DMS53 (cell line): ENCODE data around the gene DDX20.
"Not testable (repeated sequence)": the region's sequence is repeated elsewhere in the genome, so short reads cannot be mapped to it uniquely, and the experiment has no call there.

Experiments used
- DNase-seq: peaks from one replicate; lab custom pipeline; 2025; lab: John Stamatoyannopoulos, UW

The DDX20 gene

DNA sequence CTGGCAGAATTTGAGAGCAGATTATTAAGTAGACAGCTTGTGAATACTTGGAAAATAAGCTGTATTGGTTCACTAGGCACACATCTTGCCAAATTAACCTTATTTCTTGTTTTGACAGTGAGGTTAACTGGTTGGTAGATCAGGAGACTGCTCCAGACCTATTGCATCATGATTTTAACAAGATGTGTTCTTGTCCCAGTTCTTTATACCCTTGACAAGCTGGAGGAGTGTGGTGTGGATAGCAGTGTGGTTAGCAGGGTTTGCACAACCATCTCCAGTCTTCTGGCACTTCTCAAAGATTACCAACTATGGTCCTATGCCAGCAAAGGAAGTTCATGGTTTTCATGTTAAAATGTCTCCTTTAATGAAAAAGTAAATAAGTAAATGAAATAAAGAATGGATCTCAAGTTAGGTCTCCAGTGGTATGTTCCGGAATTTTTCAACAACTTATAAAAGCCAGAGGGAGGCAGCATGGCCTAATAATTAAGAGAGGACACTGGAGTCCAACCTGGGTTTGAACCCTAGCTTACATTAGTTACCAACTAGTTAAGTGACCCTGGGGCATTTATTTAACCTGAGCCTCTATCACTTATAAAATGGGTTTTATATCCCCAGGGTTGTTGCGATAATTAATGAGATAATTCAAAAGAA lies 34.1 kb downstream of the DDX20 start:
- peak; percentile 26 for DNase-seq

DNA sequence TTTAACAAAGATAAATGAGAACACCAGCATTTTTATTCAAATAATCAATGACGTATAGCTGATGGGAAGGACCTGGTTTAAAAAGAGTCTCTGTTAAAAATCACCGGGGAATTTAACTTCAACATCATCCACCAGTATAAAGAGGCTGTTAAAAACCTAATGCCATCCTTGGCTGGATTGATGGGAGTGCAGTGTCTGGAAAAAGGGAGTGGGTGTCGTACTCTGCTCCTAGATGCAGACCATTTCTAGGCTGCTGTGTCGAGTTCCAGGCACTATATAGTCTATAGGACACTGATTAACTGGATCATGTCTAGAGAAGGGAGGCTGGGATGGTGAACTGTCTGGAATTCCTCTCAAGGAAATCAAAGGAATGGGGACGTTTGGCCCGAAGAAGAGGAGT lies 36.1 kb downstream of the DDX20 start:
- no peak for DNase-seq

DNA sequence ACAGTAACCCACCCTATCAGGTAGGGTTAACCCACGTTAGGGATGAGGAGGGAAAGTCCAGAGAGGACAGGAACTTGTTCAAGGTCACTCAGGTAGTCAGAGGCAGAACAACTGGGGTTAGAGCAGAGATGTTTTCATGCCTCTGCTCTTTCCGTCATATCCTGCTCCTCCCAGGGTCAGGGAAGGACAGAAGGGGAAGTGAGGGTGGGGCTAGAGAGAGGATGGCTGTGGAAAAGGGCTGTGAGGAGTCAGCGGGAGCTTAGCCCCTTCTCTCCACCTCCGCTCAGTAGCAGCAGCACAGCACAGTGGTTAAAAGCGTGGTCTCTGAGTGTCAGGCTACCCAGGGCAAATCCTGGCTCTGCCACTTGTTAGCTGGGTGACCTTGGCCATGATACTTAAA lies 36.5 kb downstream of the DDX20 start:
- DNase-seq = no peak

DNA sequence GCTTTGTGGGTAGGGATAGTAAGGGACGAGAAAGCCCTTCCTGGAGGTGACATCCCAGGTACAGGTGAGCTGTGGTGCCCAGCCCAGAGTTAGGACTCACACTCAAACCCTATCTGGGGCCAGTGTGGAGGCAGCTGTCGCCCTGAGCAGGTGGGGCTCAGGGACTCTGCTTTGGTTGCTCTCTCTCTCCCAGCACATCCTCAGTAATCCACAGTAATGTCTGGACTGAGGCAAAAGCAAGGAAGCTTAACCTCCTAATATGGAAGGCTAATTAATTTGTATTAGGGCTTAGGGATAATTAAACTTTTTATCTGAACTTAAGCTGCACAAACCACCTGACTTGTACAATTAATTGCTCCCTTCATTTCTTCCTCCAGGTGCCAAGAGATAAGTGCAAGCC lies 38.2 kb downstream of the DDX20 start:
- no peak for DNase-seq

DNA sequence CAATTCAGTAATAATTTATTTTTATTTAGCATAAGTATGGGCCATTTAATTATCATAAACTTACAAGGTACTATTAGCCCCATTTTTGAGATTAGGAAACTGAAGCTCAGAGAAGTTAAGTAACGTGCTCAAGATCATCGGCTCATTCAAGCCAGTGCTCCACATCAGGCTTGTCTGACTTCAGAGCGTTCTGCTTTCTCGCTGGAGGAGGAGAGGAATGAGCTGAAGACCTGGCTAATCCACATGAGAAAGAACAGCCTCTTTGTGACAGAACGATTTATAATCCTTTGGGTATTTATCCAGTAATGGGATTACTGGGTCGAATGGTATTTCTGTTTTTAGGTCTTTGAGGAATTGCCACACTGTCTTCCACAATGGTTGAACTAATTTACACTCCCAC lies 39.7 kb downstream of the DDX20 start:
- DNase-seq = no peak

DNA sequence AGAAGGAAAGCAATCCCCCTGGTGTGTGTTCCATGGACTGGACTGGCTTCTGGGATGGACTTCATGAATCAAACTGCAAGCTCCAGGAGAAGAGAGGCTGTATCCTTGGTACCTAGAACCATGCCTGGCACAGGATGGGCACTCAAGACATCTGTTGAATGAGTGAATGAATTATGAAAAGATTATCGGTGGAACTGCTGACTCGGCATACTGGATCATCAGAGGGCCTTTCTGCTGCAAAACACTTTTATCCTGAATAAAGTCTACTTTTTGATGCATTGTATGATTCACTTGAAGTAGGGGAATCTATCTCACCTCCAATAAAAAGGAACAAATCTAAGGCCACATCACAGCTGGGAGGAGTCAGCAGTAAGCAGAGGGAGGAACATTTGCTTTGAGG lies 42.9 kb downstream of the DDX20 start:
- no peak for DNase-seq

DNA sequence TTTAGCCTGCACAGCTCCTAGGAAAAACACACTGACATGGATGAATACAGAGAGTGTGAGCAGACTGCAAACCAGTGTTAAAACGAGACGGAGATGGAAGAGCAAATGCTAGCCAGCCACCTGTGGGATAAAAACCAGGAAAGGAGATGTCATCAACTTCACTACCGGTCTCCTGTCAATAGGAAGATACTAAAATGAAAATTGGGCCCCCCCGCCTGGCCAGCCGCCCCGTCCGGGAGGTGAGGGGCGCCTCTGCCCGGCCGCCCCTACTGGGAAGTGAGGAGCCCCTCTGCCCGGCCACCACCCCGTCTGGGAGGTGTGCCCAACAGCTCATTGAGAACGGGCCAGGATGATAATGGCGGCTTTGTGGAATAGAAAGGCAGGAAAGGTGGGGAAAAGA lies 44.0 kb downstream of the DDX20 start:
- not testable (repeated sequence) for DNase-seq

DNA sequence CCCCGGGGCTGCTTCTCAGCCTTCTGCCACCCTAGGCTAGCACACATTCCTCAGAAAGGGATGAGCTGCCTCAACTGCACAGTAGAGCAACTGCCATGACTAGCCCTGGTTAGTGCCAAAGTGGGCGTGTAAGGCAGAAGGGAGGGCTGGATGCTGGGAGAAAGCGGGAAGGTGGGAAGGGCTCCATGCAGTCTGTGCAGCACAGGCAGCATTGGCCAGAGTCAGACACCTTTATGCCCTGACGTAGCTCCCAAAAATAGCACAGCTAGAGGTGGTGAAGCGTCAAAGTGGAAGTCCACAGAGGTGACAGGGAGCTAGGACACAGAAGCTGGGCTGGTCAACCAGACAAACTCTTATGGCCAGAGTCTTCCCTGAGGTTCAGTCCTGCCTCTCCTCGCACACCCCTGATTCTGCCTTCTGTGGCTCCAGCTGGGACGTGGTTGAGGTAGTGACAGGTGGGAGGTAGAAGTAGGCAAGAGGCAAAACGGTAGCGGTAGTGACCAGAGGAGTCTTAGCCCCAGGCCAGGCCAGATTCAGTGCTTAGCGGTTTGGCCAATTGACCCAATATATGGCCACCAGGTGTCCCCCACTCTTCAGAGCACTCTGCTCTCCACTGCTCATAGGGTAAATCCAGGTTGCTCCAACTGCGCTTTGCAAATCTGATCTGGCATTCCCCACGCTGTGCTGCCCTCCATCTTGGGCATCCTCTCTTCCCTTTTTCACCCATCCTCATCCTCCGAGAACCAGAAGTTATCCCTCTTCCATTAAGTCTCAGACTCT lies 45.6 kb downstream of the DDX20 start:
- DNase-seq = peak; percentile 21

DNA sequence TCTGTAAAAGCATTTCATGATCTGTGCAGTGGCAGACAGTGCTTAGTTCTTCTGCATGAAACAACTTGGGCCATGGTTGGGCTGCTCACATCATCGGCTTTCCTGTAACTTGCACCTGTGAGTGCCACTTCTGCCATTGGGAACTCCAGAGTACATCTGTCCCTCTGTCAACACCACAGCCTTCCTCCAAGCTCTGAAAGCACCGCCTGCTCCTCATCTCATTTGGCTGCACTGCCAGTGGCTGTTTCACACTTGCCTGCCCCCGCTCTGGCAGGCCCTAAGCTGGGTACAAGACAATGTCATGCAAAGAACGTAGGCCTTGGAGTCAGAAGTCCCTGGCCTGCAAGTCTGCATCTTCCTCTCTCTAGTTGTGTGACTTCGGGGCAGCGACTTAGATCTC lies 46.4 kb downstream of the DDX20 start:
- DNase-seq = no peak

DNA sequence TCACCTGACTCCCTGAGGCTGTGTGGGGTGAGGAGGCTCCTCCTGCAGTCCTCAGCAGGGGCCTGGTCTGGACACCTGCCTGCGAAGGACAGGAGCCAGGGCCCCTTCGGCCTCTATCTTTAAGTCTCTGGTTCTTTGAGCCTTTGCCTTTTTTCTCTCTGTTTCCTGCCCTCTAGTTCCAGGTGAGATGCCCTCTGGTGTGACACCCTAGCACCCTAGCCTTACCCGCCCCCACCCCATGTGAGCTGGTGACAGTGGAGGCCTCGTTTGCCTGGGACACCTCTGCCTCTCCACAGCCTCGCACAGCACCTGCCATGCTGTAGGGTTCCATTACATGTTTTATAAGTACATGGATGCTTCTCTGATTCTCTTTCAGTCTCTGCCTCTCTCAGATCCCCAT lies 47.3 kb downstream of the DDX20 start:
- DNase-seq = no peak

DNA sequence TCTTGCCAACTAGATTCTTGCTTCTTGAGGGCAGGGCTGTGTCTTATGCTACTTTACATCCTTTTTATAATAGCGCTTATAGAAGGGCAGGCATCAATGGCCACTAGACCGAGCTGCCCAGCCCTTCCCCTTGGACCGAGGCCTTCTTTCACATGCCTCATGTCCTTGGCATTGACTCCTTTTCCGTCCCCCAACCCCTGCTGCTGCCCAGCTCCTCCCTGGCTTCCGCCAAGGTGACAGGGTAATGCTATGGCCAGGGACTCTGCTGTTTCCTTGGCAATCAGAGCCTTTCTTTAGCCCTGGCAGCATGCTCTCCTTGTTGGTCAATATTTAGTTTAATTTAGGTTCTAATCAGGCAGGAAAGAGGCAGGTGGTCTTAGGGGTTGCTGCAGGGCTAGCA lies 48.2 kb downstream of the DDX20 start:
- DNase-seq = no peak

DNA sequence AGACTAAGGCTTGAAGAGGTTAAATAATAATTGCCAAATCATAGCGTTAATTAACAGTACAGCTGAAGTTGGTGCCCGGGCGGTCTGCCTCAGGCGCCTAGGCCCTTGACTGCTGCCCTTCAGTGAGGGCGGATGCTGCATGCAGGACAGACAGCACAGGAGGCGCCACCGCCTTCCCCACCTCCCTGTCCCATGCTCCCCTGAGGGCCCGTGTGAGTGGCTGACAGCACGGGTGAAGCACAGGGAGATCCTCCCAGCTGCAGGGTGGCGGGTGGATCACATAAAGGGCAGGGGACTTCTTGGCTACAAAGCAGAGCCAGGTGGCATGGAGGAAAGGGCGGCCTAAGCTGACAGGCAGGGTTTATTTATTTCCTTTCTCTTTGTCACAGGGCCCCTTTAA lies 49.1 kb downstream of the DDX20 start:
- no peak for DNase-seq

DNA sequence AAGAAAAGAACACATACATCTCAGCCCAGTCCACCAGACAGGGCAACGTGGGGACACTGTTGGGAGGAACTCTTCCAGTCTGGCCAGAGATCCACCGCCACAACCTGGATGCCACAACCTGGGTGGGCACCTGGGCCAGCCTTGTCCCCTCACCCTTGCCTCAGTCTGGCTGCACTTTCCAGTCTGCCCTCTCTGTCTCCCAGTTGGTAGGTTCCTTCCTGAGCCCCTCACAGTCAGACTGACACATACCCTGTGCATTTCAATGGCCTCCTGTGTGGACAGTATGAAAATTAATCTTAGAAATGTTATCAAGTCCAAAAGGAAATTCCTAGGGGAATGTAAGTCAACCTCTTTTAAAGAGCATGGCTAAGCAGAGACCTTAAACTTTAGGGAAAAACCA lies 49.5 kb downstream of the DDX20 start:
- DNase-seq = no peak

DNA sequence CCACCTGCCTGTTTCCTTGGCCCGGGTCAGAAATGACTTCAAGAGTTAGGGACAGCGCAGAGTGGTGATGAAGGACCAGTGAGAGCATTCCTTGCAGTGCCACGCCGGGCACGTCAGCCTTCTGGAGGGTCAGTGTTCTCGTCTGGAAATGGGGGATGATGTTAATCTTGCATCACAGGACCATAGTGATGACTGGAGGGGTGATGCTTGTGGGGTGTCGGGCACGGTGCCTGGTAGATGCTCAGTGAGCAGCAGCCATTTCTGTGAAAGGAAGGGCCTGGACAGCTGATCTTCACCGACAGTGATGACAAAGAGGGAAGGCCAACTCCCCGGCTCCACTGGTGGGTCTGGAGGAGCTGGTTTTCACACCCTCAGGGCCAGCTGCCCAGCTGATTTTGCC lies 56.2 kb downstream of the DDX20 start:
- no peak for DNase-seq

DNA sequence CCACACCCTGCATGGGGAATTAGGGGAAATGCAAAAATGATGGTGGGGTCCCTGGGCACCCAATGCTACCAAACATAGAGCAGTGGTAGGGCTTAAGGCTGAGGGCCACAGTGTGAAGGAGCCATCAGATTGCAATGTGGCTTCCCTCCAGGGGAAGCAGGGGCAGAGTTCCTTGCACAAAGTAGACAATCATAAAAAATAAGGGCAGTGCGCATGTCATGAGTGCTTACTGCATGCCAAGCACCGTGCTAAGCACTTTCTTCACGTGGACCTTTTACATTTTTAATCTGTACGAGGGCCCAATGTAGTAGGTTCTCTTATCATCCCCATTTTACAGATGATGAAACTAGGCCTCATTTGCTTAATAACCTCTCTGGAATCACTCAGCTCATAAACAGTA lies 56.6 kb downstream of the DDX20 start:
- DNase-seq = no peak

DNA sequence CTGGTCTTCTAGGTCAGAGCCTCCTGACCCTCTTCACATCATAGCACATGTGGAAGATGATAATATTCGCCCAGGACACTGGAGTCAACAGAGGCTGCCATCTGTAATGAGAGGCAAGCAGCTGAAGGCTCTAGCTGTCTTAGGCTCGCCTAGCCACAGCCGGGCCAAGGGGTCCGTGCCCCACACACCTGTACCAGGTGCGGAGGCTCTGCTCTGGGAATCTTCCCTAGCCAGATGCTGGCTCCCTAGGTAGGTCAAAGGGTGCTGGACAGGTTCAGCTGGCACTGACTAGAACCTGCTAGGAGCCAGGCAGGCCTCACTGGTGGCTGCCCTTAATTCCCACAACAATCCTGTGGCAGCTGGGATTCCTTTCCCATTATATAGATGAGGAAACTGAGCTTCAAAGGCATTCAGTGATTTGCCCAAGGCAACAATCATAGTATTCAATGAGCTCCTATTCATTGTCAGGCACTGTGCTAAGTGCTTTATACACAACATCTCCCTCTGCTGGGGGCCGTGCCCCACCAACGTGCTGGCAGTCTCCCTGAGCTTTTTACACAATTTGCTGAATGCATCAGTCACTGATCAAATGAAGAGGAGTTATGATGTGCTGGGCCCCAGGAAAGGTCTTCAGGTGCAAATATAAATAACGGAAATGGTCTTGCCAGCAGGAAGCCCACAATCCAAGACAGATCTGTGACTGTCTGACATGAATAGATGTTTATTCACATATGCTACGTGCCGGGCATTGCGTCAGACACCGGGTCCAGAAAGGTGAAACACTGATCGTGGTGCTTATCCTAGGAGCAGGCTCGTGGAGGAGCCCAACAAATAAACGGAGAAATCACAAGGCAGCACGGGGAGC lies 58.0 kb downstream of the DDX20 start:
- DNase-seq = no peak

DNA sequence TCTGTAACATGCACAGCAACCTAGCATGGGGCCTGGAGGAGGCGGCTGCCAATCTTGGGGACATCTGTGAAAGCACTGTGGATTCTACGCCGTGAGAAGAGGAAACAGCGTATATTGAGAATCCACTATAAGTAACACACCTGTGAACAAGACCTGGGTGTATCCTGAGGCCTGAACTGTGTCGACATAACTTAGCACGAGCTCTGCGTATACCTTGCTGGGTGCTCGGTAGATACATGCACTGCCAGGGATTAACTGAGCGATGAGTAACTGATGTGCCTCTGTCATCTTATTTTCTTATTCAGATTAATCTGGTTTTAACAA lies 58.6 kb downstream of the DDX20 start:
- DNase-seq = no peak

DNA sequence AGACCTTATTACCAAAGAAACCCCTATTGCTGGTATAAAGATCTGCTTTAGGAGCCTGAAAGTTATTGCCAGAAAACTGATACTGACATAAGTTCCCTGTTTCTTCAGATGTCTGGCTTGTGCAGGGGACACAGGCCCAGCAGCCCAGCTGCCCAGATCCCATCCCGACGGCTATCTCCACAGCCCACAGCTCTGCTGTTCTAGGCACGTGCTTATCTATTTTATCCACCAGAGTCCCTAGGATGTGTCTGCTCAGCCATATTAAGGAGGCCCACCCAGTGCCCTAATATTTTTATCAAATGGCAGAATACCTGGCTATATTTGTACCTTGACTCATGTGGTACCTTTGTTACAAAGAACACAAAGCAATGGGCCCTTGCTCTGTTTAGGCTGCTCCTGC lies 58.9 kb downstream of the DDX20 start:
- no peak for DNase-seq
